IMR-90 (cell line): ENCODE measurements around the gene LIMS1. TPM values are rescaled to one million over a fixed set of nuclear protein-coding genes. Genes with fewer than 3 reads are reported as not detected.

Source experiments
- ATAC-seq: fragments of 200-7000 bp; cut with Tn5 transposase; 2 replicates; pipeline ENCODE4 v1.9.1; 2020; ENCODE audit warnings: low read depth, mild to moderate bottlenecking, moderate library complexity
- BruUV-seq: library from RNA; stranded (reverse); fragments of 400-500 nt; replicated peaks from 2 replicates; lab custom pipeline; 2021; lab: Mats Ljungman, UMichigan
- CTCF ChIA-PET: fragments of 300-600 bp; formaldehyde crosslinking; extraction: SDS; loops from one replicate; lab custom pipeline; 2021; ENCODE audit warnings: antibody characterized with exemption; lab: Yijun Ruan, JAX
- POLR2A ChIA-PET: fragments of 300-600 bp; sonication (Branson Sonifier 250); formaldehyde crosslinking; loops from one replicate; lab custom pipeline; 2022; ENCODE audit warnings: antibody characterized with exemption; ENCODE audit not compliant: unreplicated experiment; lab: Charles Lee
- DNase-seq: peaks from one replicate; pipeline ENCODE4 v3.0.0; 2013
- H2AFZ ChIP-seq: replicated peaks from 2 replicates; pipeline ENCODE3; 2013; ENCODE audit warnings: low read length, mild to moderate bottlenecking; ENCODE audit not compliant: poor library complexity
- H2AK5ac ChIP-seq: 2 replicates; pipeline ENCODE4 v1.6.1; 2013; ENCODE audit warnings: low read depth, low read length, inconsistent platforms
- H2AK9ac ChIP-seq: replicated peaks from 2 replicates; pipeline ENCODE3; 2013; ENCODE audit warnings: mild to moderate bottlenecking, low read depth, low read length, moderate library complexity; ENCODE audit not compliant: poor library complexity
- H2BK120ac ChIP-seq: 2 replicates; pipeline ENCODE4 v1.6.1; 2013; ENCODE audit warnings: low read depth, low read length, inconsistent platforms
- H2BK15ac ChIP-seq: 3 replicates; pipeline ENCODE4 v1.6.1; 2013; ENCODE audit warnings: low read depth, low read length, inconsistent platforms
- H2BK20ac ChIP-seq: 2 replicates; pipeline ENCODE4 v1.6.1; 2013; ENCODE audit warnings: low read depth, mild to moderate bottlenecking, inconsistent platforms, low read length, moderate library complexity
- H2BK5ac ChIP-seq: 2 replicates; pipeline ENCODE4 v1.6.1; 2013; ENCODE audit warnings: mild to moderate bottlenecking, low read depth, low read length, inconsistent platforms; ENCODE audit not compliant: poor library complexity, severe bottlenecking
- H3K14ac ChIP-seq: replicated peaks from 2 replicates; pipeline ENCODE4 v1.6.1; 2013; ENCODE audit warnings: low read depth, low read length, inconsistent platforms
- H3K18ac ChIP-seq: 2 replicates; pipeline ENCODE4 v1.6.1; 2013; ENCODE audit warnings: low read depth, low read length, control low read depth
- H3K23ac ChIP-seq: 2 replicates; pipeline ENCODE4 v1.6.1; 2013; ENCODE audit warnings: low read depth, low read length, inconsistent platforms
- H3K27ac ChIP-seq: 2 replicates; pipeline ENCODE4 v1.5.1; 2013; ENCODE audit warnings: mild to moderate bottlenecking, control low read depth, low read length; ENCODE audit not compliant: insufficient read depth
- H3K27me3 ChIP-seq: 2 replicates; pipeline ENCODE4 v1.6.1; 2013; ENCODE audit warnings: low read length; ENCODE audit not compliant: control insufficient read depth, insufficient read depth
- H3K36me3 ChIP-seq: 2 replicates; pipeline ENCODE4 v1.6.1; 2013; ENCODE audit warnings: low read length, mixed read lengths; ENCODE audit not compliant: control insufficient read depth, insufficient read depth
- H3K4ac ChIP-seq: 2 replicates; pipeline ENCODE4 v1.6.1; 2013; ENCODE audit warnings: low read depth, low read length, inconsistent platforms
- H3K4me1 ChIP-seq: 2 replicates; pipeline ENCODE4 v1.6.1; 2013; ENCODE audit warnings: low read length, mixed read lengths; ENCODE audit not compliant: control insufficient read depth, insufficient read depth
- H3K4me2 ChIP-seq: 2 replicates; pipeline ENCODE4 v1.6.1; 2013; ENCODE audit warnings: low read depth, mild to moderate bottlenecking, control low read depth, low read length, moderate library complexity
- H3K4me3 ChIP-seq: 2 replicates; pipeline ENCODE4 v1.5.1; 2013; ENCODE audit warnings: low read depth, mild to moderate bottlenecking, control low read depth, low read length, moderate library complexity; ENCODE audit not compliant: insufficient read depth
- H3K56ac ChIP-seq: 2 replicates; pipeline ENCODE4 v1.6.1; 2013; ENCODE audit warnings: low read length, inconsistent platforms; ENCODE audit not compliant: insufficient read depth; ENCODE audit errors: extremely low read depth
- H3K79me1 ChIP-seq, 2 experiments: 2 replicates each; pipeline ENCODE4 v1.6.1; 2013; ENCODE audit warnings: low read length in 2 of 2, inconsistent platforms in 1 of 2, low read depth in 1 of 2
- H3K9ac ChIP-seq: 2 replicates; pipeline ENCODE4 v1.6.1; 2013; ENCODE audit warnings: low read depth, low read length, control low read depth
- H3K9me1 ChIP-seq: 2 replicates; pipeline ENCODE4 v1.6.1; 2013; ENCODE audit warnings: low read length, inconsistent platforms; ENCODE audit not compliant: insufficient read depth
- H3K9me3 ChIP-seq: 2 replicates; pipeline ENCODE4 v1.6.1; 2013; ENCODE audit warnings: low read length; ENCODE audit not compliant: control insufficient read depth, insufficient read depth
- H4K20me1 ChIP-seq: 2 replicates; pipeline ENCODE4 v1.6.1; 2013; ENCODE audit warnings: low read length, inconsistent platforms; ENCODE audit not compliant: insufficient read depth
- H4K5ac ChIP-seq: 2 replicates; pipeline ENCODE4 v1.6.1; 2013; ENCODE audit warnings: mild to moderate bottlenecking, low read depth, low read length, control low read depth
- H4K8ac ChIP-seq, 2 experiments: 2 replicates each; pipeline ENCODE4 v1.6.1; 2013; ENCODE audit warnings: low read depth in 2 of 2, low read length in 2 of 2, control low read depth in 1 of 2, inconsistent platforms in 1 of 2
- H4K91ac ChIP-seq: 2 replicates; pipeline ENCODE4 v1.6.1; 2013; ENCODE audit warnings: low read depth, low read length, inconsistent platforms; ENCODE audit not compliant: insufficient read depth
- BHLHE40 ChIP-seq: fragments of 150-350 bp; IDR thresholded peaks from 2 replicates; pipeline ENCODE4 v1.6.1; 2016; ENCODE audit warnings: mild to moderate bottlenecking, low read depth, low read length
- CEBPB ChIP-seq: IDR thresholded peaks from 2 replicates; pipeline ENCODE4 v1.6.1; 2012; ENCODE audit warnings: low read depth, low read length, improper control_type of control experiment
- WGBS, 2 experiments: methylation state at CpG; one replicate each; pipeline versions ENCODE4 v1.1.5 to v1.1.7; 2013; ENCODE audit warnings: missing lambda C conversion rate in 2 of 2; ENCODE audit not compliant: insufficient read length in 1 of 2; ENCODE audit errors: extremely low coverage in 2 of 2; 5-methylcytosine and 5-hydroxymethylcytosine counted together
- dilution Hi-C: fragments of 300-500 bp; cut with HindIII; formaldehyde crosslinking; loops from one replicate; pipeline ENCODE4 v1.14.3; 2018; ENCODE audit warnings: low sequenced_read_pairs; ENCODE audit not compliant: unreplicated experiment
- in situ Hi-C: fragments of 300-500 bp; cut with MboI; formaldehyde crosslinking; loops from 3 replicates; pipeline ENCODE4 v1.14.3; 2019; ENCODE audit warnings: low sequenced_read_pairs, inconsistent platforms, mixed read lengths
- intact Hi-C: fragments of 100-400 bp; cut with micrococcal nuclease; formaldehyde crosslinking; loops from 2 replicates; pipeline ENCODE4 v1.10.0; 2022
- polyA plus RNA-seq, 3 experiments: library from polyadenylated mRNA; depleted of rRNA; stranded (reverse); fragments of >200 nt; gene quantifications; 2 replicates each; pipeline ENCODE4 v1.2.3, GENCODE V29; 2012; ENCODE audit warnings: low replicate concordance in 1 of 3
- total RNA-seq: library from RNA; depleted of rRNA; stranded (reverse); fragments of >200 nt; gene quantifications from 2 replicates; pipeline ENCODE4 v1.2.3, GENCODE V29; 2012
- TF ChIP-seq, protein P1 (sequence below): fragments of 150-350 bp; IDR thresholded peaks from 2 replicates; pipeline ENCODE4 v1.6.1; 2017; ENCODE audit warnings: mild to moderate bottlenecking, antibody characterized with exemption, low read length, low read depth

The LIMS1 gene
- total and polyA plus RNA-seq, 2 of the 4 experiments (the other 2 are of a cell fraction): 59.1 to 131 TPM

GRCh38 chr2:108571286-108571685 is 37.0 kb downstream of the LIMS1 start:
- Histone ChIP-seq H3K4me3 (no peak overlapping the region), H3K9me1 (peaks cover 16% of the 10 kb centered on the region), H2AK9ac (no peak overlapping the region), H4K5ac (no peak overlapping the region; the same call in none of the 2 replicates), H3K27me3 (no peaks in the 10 kb centered on the region), H4K20me1 (peaks cover 13% of the 10 kb centered on the region), H3K56ac (no peak overlapping the region), H2BK5ac (peak overlapping the region; percentile 97), H2AFZ (no peak overlapping the region), H3K18ac (peak overlapping the region; percentile 50; the same call in 1 of the 2 replicates), H2AK5ac (no peak overlapping the region; the same call in 1 of the 2 replicates), H4K8ac (no peak overlapping the region), H3K4me1 (peaks cover 25% of the 10 kb centered on the region), H3K9ac (no peak overlapping the region), H3K23ac (peak overlapping the region; percentile 91; the same call in 1 of the 2 replicates), H3K14ac (0 out of 2 replicates have a peak overlapping the region, but pooled peaks have one; percentile 93), H3K9me3 (no peaks in the 10 kb centered on the region), H3K79me1 (peaks cover 22 to 75% of the 10 kb centered on the region in 2 experiments), H2BK120ac (peak overlapping the region; percentile 95), H3K4ac (peak overlapping the region; percentile 86; the same call in 1 of the 2 replicates), H4K91ac (0 out of 2 replicates have a peak overlapping the region, but pooled peaks have one; percentile 82), H2BK20ac (no peak overlapping the region), H3K4me2 (peak overlapping the region; percentile 76), H3K27ac (no peak overlapping the region; the same call in 1 of the 2 replicates), H3K36me3 (no peaks in the 10 kb centered on the region), H2BK15ac (no peak overlapping the region)
- dilution Hi-C loops: no loop called here
- no CpG with 5 or more reads among the region's 3 CpGs for WGBS, 2 experiments
- POLR2A ChIA-PET: no interaction called here
- peak; percentile 44 for ATAC-seq
- CTCF ChIA-PET: interaction anchor here (0.6 to 0.9 kb wide), 2 partner anchors 39 to 65 kb away, joined by 3 to 4 read pairs; no protein-coding TSS in a partner anchor
- BruUV-seq: no TSS peak
- in situ Hi-C loops: no loop called here
- 0 out of 2 replicates have a peak, but pooled peaks have one; percentile 42 for TF ChIP-seq BHLHE40
- peak; percentile 35; the same call in 1 of the 2 replicates for TF ChIP-seq CEBPB
- TF ChIP-seq, protein P1, sequence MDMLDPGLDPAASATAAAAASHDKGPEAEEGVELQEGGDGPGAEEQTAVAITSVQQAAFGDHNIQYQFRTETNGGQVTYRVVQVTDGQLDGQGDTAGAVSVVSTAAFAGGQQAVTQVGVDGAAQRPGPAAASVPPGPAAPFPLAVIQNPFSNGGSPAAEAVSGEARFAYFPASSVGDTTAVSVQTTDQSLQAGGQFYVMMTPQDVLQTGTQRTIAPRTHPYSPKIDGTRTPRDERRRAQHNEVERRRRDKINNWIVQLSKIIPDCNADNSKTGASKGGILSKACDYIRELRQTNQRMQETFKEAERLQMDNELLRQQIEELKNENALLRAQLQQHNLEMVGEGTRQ: no peak
- intact Hi-C loops: no loop called here
- peak; percentile 71 for DNase-seq
